Gastrocnemius medialis (tissue), 4 donors: Measurements from ENCODE around the gene SIK3. TPM values are rescaled to one million over a fixed set of nuclear protein-coding genes. Genes with fewer than 3 reads are reported as not detected.
A peak's percentile ranks its signal among the peaks of the same experiment; 100 is the strongest.

ENCODE experiments used
- ATAC-seq, 2 donors: fragments of 150-250 bp; one replicate each; pipeline ENCODE4 v1.9.1; 2016
- DNase-seq, 2 donors: peaks; one replicate each; pipeline ENCODE4 v3.0.0-alpha.2; 2019
- H3K27ac ChIP-seq, 4 donors: fragments of 200-600 bp; sonication (generic); 1 replicate in 1 of 4; 2 replicates in 3 of 4; pipeline ENCODE4 v1.5.1; 2016 to 2018; ENCODE audit warnings: mild to moderate bottlenecking in 2 of 4, moderate library complexity in 1 of 4
- H3K27me3 ChIP-seq, 3 donors: fragments of 200-600 bp; sonication (generic) in 2 of 3; 1 replicate in 1 of 3; 2 replicates in 2 of 3; pipeline versions ENCODE4 v1.5.1 to v1.6.0; 2016 to 2019; ENCODE audit warnings: mild to moderate bottlenecking in 1 of 3, moderate library complexity in 1 of 3
- H3K36me3 ChIP-seq, 2 donors: fragments of 200-600 bp; sonication (generic) in 1 of 2; one replicate each; pipeline ENCODE4 v1.5.1; 2017 to 2018
- H3K4me1 ChIP-seq, 2 donors: fragments of 200-600 bp; sonication (generic) in 1 of 2; one replicate each; pipeline ENCODE4 v1.5.1; 2016 to 2017; ENCODE audit warnings: mild to moderate bottlenecking in 2 of 2
- H3K4me3 ChIP-seq, 4 donors: fragments of 200-600 bp; sonication (generic) in 3 of 4; 1 replicate in 1 of 4; 2 replicates in 3 of 4; pipeline ENCODE4 v1.5.1; 2016 to 2019; ENCODE audit warnings: mild to moderate bottlenecking in 2 of 4
- H3K9me3 ChIP-seq, 3 donors: fragments of 200-600 bp; sonication (generic) in 2 of 3; 1 replicate in 1 of 3; 2 replicates in 2 of 3; pipeline ENCODE4 v1.5.1; 2016 to 2019
- POLR2A ChIP-seq, 2 donors: fragments of 450-650 bp; IDR thresholded peaks; one replicate each; pipeline ENCODE4 v1.6.1; 2017; ENCODE audit warnings: antibody characterized with exemption in 2 of 2, mild to moderate bottlenecking in 2 of 2, moderate library complexity in 2 of 2
- in situ Hi-C, 4 donors: fragments of 200-750 bp; cut with MboI; loops; one replicate each; pipeline versions ENCODE4 v1.15.0 to v1.8.0; 2017; ENCODE audit warnings: low sequenced_read_pairs in 4 of 4
- intact Hi-C: fragments of 100-400 bp; cut with DNase I; formaldehyde crosslinking; loops from one replicate; pipeline ENCODE4 v1.15.1; 2023; ENCODE audit warnings: low total_unique reads
- total RNA-seq, 4 donors: library from RNA; depleted of rRNA; stranded (reverse); fragments of >200 nt; gene quantifications; one replicate each; pipeline versions ENCODE4 v1.1.0 to v1.2.3, GENCODE V29; 2016
- TF ChIP-seq, protein P1 (sequence below), 5 experiments: fragments of 450-650 bp in 3 of 5; fragments of 200-600 bp in 2 of 5; sonication (generic) in 2 of 5; IDR thresholded peaks in 4 of 5; conservative IDR thresholded peaks in 1 of 5; 1 replicate in 4 of 5; 2 replicates in 1 of 5; pipeline ENCODE4 v1.5.1; 2016 to 2019; ENCODE audit warnings: antibody characterized with exemption in 5 of 5, mild to moderate bottlenecking in 3 of 5, moderate library complexity in 3 of 5

SIK3 gene
- total RNA-seq, 4 donors from 2014 or later = 34.4 to 42.4 (median 37.2) TPM

DNA sequence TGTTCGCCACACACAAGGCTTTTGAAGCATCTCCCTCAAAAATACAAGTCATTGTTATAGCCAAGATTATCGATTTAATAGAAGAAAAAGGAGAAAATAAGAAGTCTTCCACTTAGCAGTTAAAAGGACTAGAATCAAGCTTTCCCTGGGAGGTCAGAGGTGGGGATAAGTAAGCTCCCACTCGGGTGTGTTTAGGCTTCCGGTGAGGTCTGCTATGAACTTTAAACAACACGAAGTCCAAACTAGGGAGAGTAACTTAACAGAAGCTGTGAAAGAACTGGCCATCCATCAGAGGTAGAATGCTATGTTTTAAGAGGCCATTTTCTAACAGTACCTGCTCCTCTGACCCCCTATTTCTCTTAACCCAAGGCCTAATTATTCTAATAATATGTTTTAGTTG is 169.4 kb downstream of the SIK3 start:
- in situ Hi-C loops = no loop called here
- Histone ChIP-seq H3K4me3 (no peak overlapping the region), H3K27me3 (no peaks in the 10 kb centered on the region), H3K27ac (peak overlapping the region in 1 of 4 donors; percentile 48), H3K4me1 (peaks cover 39 to 42% of the 10 kb centered on the region in 2 donors), H3K9me3 (no peaks in the 10 kb centered on the region), H3K36me3 (peaks cover 0 to 4% of the 10 kb centered on the region in 2 donors)
- intact Hi-C loops = no loop called here
- TF ChIP-seq POLR2A (IDR thresholded peaks at IDR 0.05) = no peak
- TF ChIP-seq, protein P1, sequence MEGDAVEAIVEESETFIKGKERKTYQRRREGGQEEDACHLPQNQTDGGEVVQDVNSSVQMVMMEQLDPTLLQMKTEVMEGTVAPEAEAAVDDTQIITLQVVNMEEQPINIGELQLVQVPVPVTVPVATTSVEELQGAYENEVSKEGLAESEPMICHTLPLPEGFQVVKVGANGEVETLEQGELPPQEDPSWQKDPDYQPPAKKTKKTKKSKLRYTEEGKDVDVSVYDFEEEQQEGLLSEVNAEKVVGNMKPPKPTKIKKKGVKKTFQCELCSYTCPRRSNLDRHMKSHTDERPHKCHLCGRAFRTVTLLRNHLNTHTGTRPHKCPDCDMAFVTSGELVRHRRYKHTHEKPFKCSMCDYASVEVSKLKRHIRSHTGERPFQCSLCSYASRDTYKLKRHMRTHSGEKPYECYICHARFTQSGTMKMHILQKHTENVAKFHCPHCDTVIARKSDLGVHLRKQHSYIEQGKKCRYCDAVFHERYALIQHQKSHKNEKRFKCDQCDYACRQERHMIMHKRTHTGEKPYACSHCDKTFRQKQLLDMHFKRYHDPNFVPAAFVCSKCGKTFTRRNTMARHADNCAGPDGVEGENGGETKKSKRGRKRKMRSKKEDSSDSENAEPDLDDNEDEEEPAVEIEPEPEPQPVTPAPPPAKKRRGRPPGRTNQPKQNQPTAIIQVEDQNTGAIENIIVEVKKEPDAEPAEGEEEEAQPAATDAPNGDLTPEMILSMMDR (IDR thresholded peaks at IDR 0.05 in 4 of 5, conservative IDR thresholded peaks at IDR 0.05 in 1 of 5) = no peak
- no peak for DNase-seq
- ATAC-seq = no peak

DNA sequence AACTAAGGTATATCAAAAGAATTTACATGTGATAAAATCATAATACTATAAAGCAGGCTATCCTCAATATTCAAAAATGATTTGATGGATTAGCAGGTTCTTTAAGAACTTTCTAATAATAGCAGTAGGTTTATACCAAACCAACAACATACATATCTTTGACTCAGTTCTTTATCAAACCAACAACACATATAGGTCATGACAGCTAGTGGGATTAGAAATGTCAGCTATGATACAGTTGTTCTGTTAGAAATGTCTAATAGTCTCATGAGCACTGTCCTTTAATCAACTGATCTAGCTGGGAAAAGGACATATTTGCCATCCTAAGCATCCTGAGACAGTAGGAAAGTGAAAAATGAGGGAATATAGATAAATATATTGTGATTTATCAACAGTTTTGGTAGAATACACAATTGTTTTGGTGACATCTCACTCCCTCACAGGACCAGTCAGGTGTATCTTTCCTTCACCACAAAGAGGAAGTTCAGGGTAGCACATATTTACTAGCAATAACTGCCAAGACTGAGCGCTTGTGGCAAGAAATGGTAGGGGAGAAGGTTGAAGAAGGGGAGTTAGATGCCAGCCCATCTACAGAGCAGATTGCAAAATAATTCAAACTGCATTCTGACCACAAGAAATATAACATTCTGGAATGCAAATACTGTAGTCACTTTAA is 170.0 kb downstream of the SIK3 start:
- ATAC-seq = no peak
- Histone ChIP-seq H3K4me1 (peaks cover 39 to 42% of the 10 kb centered on the region in 2 donors), H3K4me3 (no peak overlapping the region), H3K27ac (no peak overlapping the region), H3K36me3 (peaks cover 0 to 4% of the 10 kb centered on the region in 2 donors), H3K9me3 (no peaks in the 10 kb centered on the region), H3K27me3 (no peaks in the 10 kb centered on the region)
- no peak for DNase-seq
- intact Hi-C loops = no loop called here
- TF ChIP-seq POLR2A (IDR thresholded peaks at IDR 0.05) = no peak
- TF ChIP-seq, protein P1 (IDR thresholded peaks at IDR 0.05 in 4 of 5, conservative IDR thresholded peaks at IDR 0.05 in 1 of 5) = no peak
- in situ Hi-C loops = no loop called here

DNA sequence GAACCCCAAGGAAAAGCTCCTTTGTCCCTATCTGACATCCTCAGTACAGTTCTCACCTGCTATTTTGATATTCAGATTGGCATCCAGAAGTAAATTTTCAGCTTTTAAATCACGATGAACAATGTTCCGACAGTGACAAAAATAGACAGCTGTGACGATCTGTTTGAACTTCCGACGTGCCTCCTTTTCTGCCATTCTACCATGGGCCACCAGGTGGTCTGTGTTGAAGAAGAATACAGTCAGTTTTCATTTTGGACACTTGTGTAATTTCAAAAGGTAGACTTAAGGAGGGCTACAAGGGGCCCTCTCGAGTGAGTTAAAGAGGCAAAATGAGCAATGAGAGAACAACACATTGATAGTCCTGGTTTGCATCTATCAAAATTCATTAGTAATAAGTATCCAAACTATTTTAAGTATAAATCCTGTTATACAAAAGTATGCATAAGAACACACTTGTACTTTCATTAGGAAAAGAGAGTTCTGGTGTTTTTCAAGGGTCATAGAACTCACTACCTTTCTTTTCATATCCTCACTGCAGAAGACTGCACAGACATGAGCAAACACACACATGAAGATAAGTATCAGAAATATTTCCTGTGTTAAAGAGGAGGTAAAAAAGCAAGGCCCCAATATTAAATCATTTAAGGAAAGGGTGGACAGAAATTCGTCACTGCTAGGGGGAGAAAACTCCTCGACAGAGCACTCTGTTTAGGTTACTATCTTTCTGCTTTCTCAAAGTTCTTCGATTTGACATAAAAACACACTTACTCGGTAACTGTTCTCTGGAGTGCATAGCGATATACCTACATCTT is 170.9 kb downstream of the SIK3 start:
- Histone ChIP-seq H3K27ac (no peak overlapping the region), H3K4me3 (no peak overlapping the region), H3K27me3 (no peaks in the 10 kb centered on the region), H3K9me3 (no peaks in the 10 kb centered on the region), H3K36me3 (peaks cover 0 to 4% of the 10 kb centered on the region in 2 donors), H3K4me1 (peaks cover 35 to 38% of the 10 kb centered on the region in 2 donors)
- ATAC-seq = no peak
- in situ Hi-C loops = no loop called here
- TF ChIP-seq, protein P1 (IDR thresholded peaks at IDR 0.05 in 4 of 5, conservative IDR thresholded peaks at IDR 0.05 in 1 of 5) = peak in 2 of 5 experiments; percentile 11 to 43
- TF ChIP-seq POLR2A (IDR thresholded peaks at IDR 0.05) = no peak
- no peak for DNase-seq
- intact Hi-C loops = no loop called here

DNA sequence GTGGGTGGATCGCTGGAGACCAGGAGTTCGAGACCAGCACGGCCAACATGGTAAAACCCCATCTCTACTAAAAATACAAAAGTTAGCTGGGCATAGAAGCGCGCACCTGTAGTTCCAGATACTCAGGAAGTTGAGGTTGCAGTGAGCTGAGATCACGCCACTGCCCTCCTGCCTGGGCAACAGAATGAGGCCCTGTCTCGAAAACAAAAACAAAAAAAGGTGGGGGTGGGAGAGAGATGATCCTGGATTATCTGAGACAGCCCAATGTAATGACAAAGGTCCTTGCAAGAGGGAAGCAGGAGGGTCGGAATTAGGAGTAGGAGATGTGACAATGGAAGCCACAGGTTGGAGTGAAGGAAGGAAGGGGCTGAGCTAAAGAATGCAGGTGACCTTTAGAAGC is 173.2 kb downstream of the SIK3 start:
- Histone ChIP-seq H3K27me3 (no peaks in the 10 kb centered on the region), H3K4me1 (peaks cover 13 to 16% of the 10 kb centered on the region in 2 donors), H3K9me3 (no peaks in the 10 kb centered on the region), H3K4me3 (no peak overlapping the region), H3K27ac (no peak overlapping the region), H3K36me3 (peaks cover 0 to 4% of the 10 kb centered on the region in 2 donors)
- TF ChIP-seq, protein P1 (IDR thresholded peaks at IDR 0.05 in 4 of 5, conservative IDR thresholded peaks at IDR 0.05 in 1 of 5) = no peak
- no peak for TF ChIP-seq POLR2A (IDR thresholded peaks at IDR 0.05)
- intact Hi-C loops (no loop called here), in situ Hi-C loops (no loop called here)
- DNase-seq (no peak), ATAC-seq (no peak)
